ENCODE measurements around the gene CEP170.
"Not testable (repeated sequence)": the region's sequence is repeated elsewhere in the genome, so short reads cannot be mapped to it uniquely, and the experiment has no call there.

DNA sequence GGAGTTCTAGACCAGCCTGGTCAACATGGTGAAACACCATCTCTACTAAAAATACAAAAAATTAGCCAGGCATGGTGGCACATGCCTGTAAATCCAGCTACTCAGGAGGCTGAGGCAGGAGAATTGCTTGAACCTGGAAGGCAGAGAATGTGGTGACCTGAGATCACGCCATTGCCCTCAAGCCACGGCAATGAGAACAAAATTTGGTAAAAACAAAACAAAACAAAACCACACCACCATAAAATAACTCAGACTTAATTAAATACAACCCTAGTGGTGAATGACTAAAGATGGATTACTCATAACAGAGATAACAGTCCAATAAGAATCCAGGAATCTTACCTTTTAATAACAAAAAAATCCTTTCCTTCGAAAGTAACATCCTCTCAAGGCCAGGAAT lies 167.7 kb downstream of the CEP170 start:
- TF ChIP-seq POLR2A (IDR thresholded peaks at IDR 0.05): not testable (repeated sequence)
- TF ChIP-seq, protein P1, sequence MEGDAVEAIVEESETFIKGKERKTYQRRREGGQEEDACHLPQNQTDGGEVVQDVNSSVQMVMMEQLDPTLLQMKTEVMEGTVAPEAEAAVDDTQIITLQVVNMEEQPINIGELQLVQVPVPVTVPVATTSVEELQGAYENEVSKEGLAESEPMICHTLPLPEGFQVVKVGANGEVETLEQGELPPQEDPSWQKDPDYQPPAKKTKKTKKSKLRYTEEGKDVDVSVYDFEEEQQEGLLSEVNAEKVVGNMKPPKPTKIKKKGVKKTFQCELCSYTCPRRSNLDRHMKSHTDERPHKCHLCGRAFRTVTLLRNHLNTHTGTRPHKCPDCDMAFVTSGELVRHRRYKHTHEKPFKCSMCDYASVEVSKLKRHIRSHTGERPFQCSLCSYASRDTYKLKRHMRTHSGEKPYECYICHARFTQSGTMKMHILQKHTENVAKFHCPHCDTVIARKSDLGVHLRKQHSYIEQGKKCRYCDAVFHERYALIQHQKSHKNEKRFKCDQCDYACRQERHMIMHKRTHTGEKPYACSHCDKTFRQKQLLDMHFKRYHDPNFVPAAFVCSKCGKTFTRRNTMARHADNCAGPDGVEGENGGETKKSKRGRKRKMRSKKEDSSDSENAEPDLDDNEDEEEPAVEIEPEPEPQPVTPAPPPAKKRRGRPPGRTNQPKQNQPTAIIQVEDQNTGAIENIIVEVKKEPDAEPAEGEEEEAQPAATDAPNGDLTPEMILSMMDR (IDR thresholded peaks at IDR 0.05): not testable (repeated sequence)

Data from right lobe of liver (tissue), 4 donors.